NCI-H146 treated with DMSO at 0.1 percent for 48 hours (cell line): ENCODE measurements around the gene DENND4B.

Source experiments
- DNase-seq: peaks from one replicate; lab custom pipeline; 2025; ENCODE audit not compliant: unreplicated experiment; lab: John Stamatoyannopoulos, UW

Gene DENND4B

GRCh38 chr1:153973071-153973470, 26.6 kb upstream of the DENND4B start:
- no peak for DNase-seq

- no peak for DNase-seq
Measured at GRCh38 chr1:153970346-153970745, 23.8 kb upstream of the DENND4B start.

- no peak for DNase-seq
Measured at GRCh38 chr1:153968972-153969371, 22.5 kb upstream of the DENND4B start.

GRCh38 chr1:153968408-153968807, 21.9 kb upstream of the DENND4B start:
- DNase-seq: no peak

GRCh38 chr1:153968000-153968363, 21.5 kb upstream of the DENND4B start:
- peak; percentile 45 for DNase-seq

GRCh38 chr1:153967107-153967999, 20.8 kb upstream of the DENND4B start, which contains the start of gene CREB3L4:
Gene CREB3L4 (plus strand): TSS chr1:153967902. CDS start chr1:153968526, 624 bp downstream.
- DNase-seq: peak; percentile 96

GRCh38 chr1:153963850-153964331, 17.4 kb upstream of the DENND4B start:
- DNase-seq: peak; percentile 42

- DNase-seq: peak; percentile 92
Measured at GRCh38 chr1:153963030-153963849, 16.7 kb upstream of the DENND4B start, which contains the start of gene SLC39A1. Gene SLC39A1 (minus strand): TSS chr1:153963537. CDS start chr1:153962715, 822 bp downstream.

- DNase-seq: no peak
Measured at GRCh38 chr1:153962088-153963029, 15.8 kb upstream of the DENND4B start.

- DNase-seq: no peak
Measured at GRCh38 chr1:153961421-153961820, 14.9 kb upstream of the DENND4B start.

- DNase-seq: no peak
Measured at GRCh38 chr1:153960206-153960605, 13.7 kb upstream of the DENND4B start.

- no peak for DNase-seq
Measured at GRCh38 chr1:153959454-153959853, 12.9 kb upstream of the DENND4B start.

- no peak for DNase-seq
Measured at GRCh38 chr1:153958961-153959260, 12.4 kb upstream of the DENND4B start.

- DNase-seq: peak; percentile 99
Measured at GRCh38 chr1:153958111-153958960, 11.8 kb upstream of the DENND4B start, which contains the start of gene CRTC2. Gene CRTC2 (minus strand): TSS chr1:153958612. CDS start chr1:153958497, 115 bp downstream.

- no peak for DNase-seq
Measured at GRCh38 chr1:153957744-153958110, 11.2 kb upstream of the DENND4B start.

- DNase-seq: no peak
Measured at GRCh38 chr1:153956997-153957715, 10.6 kb upstream of the DENND4B start.

GRCh38 chr1:153954826-153955225, 8.3 kb upstream of the DENND4B start:
- no peak for DNase-seq

GRCh38 chr1:153953859-153954365, 7.4 kb upstream of the DENND4B start:
- DNase-seq: no peak

GRCh38 chr1:153951801-153952200, 5.3 kb upstream of the DENND4B start:
- DNase-seq: no peak
